Karpas-422 (cell line): ENCODE results near the gene CRIM1. TPM values are rescaled to one million over a fixed set of nuclear protein-coding genes. Genes with fewer than 3 reads are reported as not detected.
A peak's percentile ranks its signal among the peaks of the same experiment; 100 is the strongest.

Source experiments
- DNase-seq: peaks from one replicate; pipeline ENCODE4 v3.0.0-alpha.2; 2015
- H2AFZ ChIP-seq: fragments of 200-600 bp; sonication (generic); 2 replicates; pipeline ENCODE4 v1.6.1; 2014; ENCODE audit warnings: antibody characterized with exemption, low read length, mixed read lengths
- H3K27ac ChIP-seq: fragments of 200-600 bp; sonication (generic); 2 replicates; pipeline ENCODE4 v1.5.1; 2014; ENCODE audit warnings: mild to moderate bottlenecking, low read length, moderate library complexity
- H3K27me3 ChIP-seq: fragments of 200-600 bp; sonication (generic); 2 replicates; pipeline ENCODE4 v1.6.1; 2014; ENCODE audit warnings: low read length, mixed read lengths
- H3K36me3 ChIP-seq: fragments of 200-600 bp; sonication (generic); 2 replicates; pipeline ENCODE4 v1.6.1; 2014; ENCODE audit warnings: low read length, mixed read lengths; ENCODE audit not compliant: insufficient read depth
- H3K4me1 ChIP-seq: fragments of 200-600 bp; sonication (generic); 2 replicates; pipeline ENCODE4 v1.6.1; 2014; ENCODE audit warnings: mild to moderate bottlenecking, low read length, mixed read lengths
- H3K4me2 ChIP-seq: fragments of 200-600 bp; sonication (generic); 2 replicates; pipeline ENCODE4 v1.6.1; 2014; ENCODE audit warnings: low read length, low read depth, mild to moderate bottlenecking; ENCODE audit not compliant: poor library complexity, severe bottlenecking
- H3K4me3 ChIP-seq: fragments of 200-600 bp; sonication (generic); 2 replicates; pipeline ENCODE4 v1.5.1; 2014; ENCODE audit warnings: mild to moderate bottlenecking, antibody characterized with exemption, low read length, mixed read lengths
- H3K79me2 ChIP-seq: fragments of 200-600 bp; sonication (generic); 2 replicates; pipeline ENCODE4 v1.6.1; 2014; ENCODE audit warnings: mild to moderate bottlenecking, low read length, mixed read lengths
- H3K9ac ChIP-seq: fragments of 200-600 bp; sonication (generic); 2 replicates; pipeline ENCODE4 v1.6.0; 2014; ENCODE audit warnings: low read length
- H3K9me2 ChIP-seq: fragments of 200-600 bp; sonication (generic), shearing (Covaris generic); replicated peaks from 2 replicates; pipeline ENCODE4 v1.6.0; 2014; ENCODE audit warnings: mild to moderate bottlenecking, low read length, moderate library complexity; ENCODE audit not compliant: insufficient read depth
- H3K9me3 ChIP-seq: fragments of 300-700, 200-600 bp; sonication (generic); 2 replicates; pipeline ENCODE4 v1.6.1; 2014; ENCODE audit warnings: low read length, mixed read lengths
- H4K20me1 ChIP-seq: fragments of 200-600 bp; sonication (generic); 2 replicates; pipeline ENCODE4 v1.6.1; 2014; ENCODE audit warnings: mild to moderate bottlenecking, antibody characterized with exemption, low read length, low read depth; ENCODE audit not compliant: insufficient read depth
- total RNA-seq: library from RNA; depleted of rRNA; stranded (reverse); fragments of >200 nt; shearing (Covaris generic); gene quantifications from 2 replicates; pipeline ENCODE4 v1.2.3, GENCODE V29; 2014; ENCODE audit warnings: low replicate concordance

Gene CRIM1
- total RNA-seq, 1 experiment from 2014 or later: not detected

DNA sequence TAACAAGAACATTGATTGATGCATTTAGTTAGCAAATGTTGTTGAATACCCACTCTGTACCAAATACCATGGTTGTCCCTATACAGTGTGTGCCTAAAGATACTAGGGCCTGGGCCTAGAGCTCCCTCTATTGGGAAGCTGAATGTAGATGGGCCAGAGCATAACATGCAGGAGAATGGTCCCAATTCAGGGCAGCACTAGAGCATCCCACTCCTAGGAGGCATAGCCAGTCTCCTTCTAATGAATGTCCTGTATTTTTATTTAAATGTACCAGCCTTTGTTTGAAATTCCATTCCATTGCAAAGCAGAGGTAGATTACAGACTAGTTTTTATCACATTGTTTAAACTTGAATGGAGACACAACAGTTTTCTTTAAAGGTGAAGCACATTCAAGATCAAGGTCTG lies 151.8 kb downstream of the CRIM1 start:
- Histone ChIP-seq H3K79me2 (no peaks in the 10 kb centered on the region), H3K4me1 (no peaks in the 10 kb centered on the region), H2AFZ (no peak overlapping the region), H3K27ac (no peak overlapping the region), H3K36me3 (no peaks in the 10 kb centered on the region), H3K27me3 (no peaks in the 10 kb centered on the region), H4K20me1 (no peaks in the 10 kb centered on the region), H3K9me2 (no peaks in the 10 kb centered on the region), H3K9ac (no peak overlapping the region), H3K4me3 (no peak overlapping the region), H3K9me3 (no peaks in the 10 kb centered on the region), H3K4me2 (no peak overlapping the region)
- DNase-seq: peak; percentile 74

- H3K9me3 ChIP-seq: no peaks in the 10 kb centered on the region
- no peak overlapping the region for H3K9ac ChIP-seq
- H3K4me2 ChIP-seq: no peak overlapping the region
- no peaks in the 10 kb centered on the region for H3K9me2 ChIP-seq
- no peaks in the 10 kb centered on the region for H3K79me2 ChIP-seq
- H3K27me3 ChIP-seq: no peaks in the 10 kb centered on the region
- DNase-seq: no peak
- no peaks in the 10 kb centered on the region for H3K36me3 ChIP-seq
- H2AFZ ChIP-seq: no peak overlapping the region
- H4K20me1 ChIP-seq: no peaks in the 10 kb centered on the region
- H3K4me3 ChIP-seq: no peak overlapping the region
- no peak overlapping the region for H3K27ac ChIP-seq
- no peaks in the 10 kb centered on the region for H3K4me1 ChIP-seq
These were observed 153.5 kb downstream of the CRIM1 start for GRCh38 chr2:36509075-36509474.

DNA sequence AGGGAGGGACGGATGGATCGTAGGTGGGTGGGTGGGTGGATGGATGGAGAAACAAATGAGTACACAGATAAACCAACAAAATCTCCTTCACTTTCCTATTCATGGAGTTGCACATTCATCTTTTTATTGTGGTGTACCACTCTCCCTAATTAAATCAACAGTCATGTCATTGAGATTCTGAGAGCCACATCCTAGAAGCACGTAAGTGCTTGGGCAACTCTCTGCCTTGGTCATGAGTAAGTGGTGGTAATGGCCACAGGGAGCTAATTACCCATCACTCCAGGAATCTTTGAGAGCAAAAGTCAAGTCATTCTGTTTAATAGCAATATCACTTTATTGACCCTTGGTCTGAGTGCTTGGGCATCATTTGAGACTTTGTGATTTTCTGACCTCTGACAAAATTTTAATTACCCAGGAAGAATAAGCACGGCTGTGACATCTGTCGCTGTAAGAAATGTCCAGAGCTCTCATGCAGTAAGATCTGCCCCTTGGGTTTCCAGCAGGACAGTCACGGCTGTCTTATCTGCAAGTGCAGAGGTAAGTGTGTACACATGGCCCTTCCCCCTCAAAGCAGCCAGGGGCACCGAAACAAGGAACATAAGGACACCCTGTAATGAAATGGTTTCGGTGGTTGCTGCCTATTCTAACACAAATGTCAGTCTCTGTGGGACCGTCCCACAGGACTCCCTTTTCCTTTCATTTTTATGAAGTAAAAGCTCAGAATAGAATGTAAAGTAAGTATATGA lies 156.5 kb downstream of the CRIM1 start:
- H3K9ac ChIP-seq: no peak overlapping the region
- no peak overlapping the region for H3K27ac ChIP-seq
- no peaks in the 10 kb centered on the region for H3K27me3 ChIP-seq
- DNase-seq: no peak
- no peaks in the 10 kb centered on the region for H4K20me1 ChIP-seq
- no peak overlapping the region for H2AFZ ChIP-seq
- no peaks in the 10 kb centered on the region for H3K9me2 ChIP-seq
- no peaks in the 10 kb centered on the region for H3K4me1 ChIP-seq
- H3K4me2 ChIP-seq: no peak overlapping the region
- H3K9me3 ChIP-seq: no peaks in the 10 kb centered on the region
- no peaks in the 10 kb centered on the region for H3K36me3 ChIP-seq
- no peak overlapping the region for H3K4me3 ChIP-seq
- no peaks in the 10 kb centered on the region for H3K79me2 ChIP-seq

DNA sequence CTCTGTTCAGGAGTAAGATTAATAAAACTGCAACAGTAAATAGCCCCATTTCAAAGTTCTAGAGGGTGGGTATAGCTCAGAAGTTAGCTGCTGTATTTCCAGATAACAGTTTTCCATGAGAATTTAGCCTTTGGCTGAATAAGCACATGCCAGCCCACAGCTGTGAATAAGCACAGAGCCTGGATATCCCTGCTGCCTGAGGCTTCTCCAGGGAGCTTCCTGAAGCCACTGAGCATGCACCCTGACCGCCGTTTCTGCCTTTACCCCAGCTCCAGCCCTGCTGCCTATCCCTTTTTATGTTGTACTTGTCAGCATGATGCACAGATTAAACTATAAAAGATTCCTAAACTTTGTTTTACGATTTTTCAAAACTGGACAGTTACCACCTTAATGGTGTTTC lies 157.1 kb downstream of the CRIM1 start:
- Histone ChIP-seq H3K36me3 (no peaks in the 10 kb centered on the region), H4K20me1 (no peaks in the 10 kb centered on the region), H3K4me1 (no peaks in the 10 kb centered on the region), H2AFZ (no peak overlapping the region), H3K27ac (no peak overlapping the region), H3K9ac (no peak overlapping the region), H3K9me3 (no peaks in the 10 kb centered on the region), H3K79me2 (no peaks in the 10 kb centered on the region), H3K27me3 (no peaks in the 10 kb centered on the region), H3K9me2 (no peaks in the 10 kb centered on the region), H3K4me3 (no peak overlapping the region), H3K4me2 (no peak overlapping the region)
- DNase-seq: no peak

DNA sequence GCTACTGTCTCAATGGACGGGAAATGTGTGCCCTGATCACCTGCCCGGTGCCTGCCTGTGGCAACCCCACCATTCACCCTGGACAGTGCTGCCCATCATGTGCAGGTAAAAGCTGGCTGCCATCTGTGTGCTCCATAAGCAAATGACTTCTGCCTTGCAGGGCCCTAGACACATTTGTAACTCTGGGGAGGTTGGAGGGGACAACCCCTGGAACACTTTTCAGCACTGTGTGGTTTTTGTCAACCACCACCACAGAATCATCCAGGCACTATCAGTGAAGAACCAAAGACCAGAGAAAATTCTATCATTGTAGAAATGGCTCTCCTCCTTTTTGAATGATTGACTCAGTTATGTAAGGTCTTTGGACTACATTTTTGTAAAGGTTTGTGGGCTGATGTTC lies 158.1 kb downstream of the CRIM1 start:
- Histone ChIP-seq H3K9ac (no peak overlapping the region), H3K79me2 (no peaks in the 10 kb centered on the region), H3K9me2 (no peaks in the 10 kb centered on the region), H3K9me3 (no peaks in the 10 kb centered on the region), H3K4me1 (no peaks in the 10 kb centered on the region), H3K36me3 (no peaks in the 10 kb centered on the region), H3K4me3 (no peak overlapping the region), H4K20me1 (no peaks in the 10 kb centered on the region), H2AFZ (no peak overlapping the region), H3K4me2 (no peak overlapping the region), H3K27ac (no peak overlapping the region), H3K27me3 (no peaks in the 10 kb centered on the region)
- no peak for DNase-seq

DNA sequence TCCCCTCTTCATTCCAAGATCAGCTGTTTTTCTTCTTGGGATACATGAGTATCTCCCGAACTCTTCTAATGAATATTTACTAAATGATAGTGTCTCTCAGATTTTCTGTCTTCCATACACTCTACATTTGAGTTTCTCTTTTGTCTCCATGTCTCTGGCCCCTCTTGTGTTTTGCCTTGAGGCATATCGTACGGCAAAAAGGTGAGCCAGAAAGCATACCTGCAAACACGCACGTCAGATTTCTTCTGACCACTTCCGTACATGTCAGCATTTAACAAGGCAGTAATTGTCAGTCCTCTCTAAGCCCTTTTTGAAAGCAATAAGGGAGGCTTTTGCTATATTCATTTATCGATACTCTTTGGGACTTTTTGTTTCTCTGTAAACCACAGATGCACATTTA lies 160.0 kb downstream of the CRIM1 start:
- DNase-seq: no peak
- H3K36me3 ChIP-seq: no peaks in the 10 kb centered on the region

DNA sequence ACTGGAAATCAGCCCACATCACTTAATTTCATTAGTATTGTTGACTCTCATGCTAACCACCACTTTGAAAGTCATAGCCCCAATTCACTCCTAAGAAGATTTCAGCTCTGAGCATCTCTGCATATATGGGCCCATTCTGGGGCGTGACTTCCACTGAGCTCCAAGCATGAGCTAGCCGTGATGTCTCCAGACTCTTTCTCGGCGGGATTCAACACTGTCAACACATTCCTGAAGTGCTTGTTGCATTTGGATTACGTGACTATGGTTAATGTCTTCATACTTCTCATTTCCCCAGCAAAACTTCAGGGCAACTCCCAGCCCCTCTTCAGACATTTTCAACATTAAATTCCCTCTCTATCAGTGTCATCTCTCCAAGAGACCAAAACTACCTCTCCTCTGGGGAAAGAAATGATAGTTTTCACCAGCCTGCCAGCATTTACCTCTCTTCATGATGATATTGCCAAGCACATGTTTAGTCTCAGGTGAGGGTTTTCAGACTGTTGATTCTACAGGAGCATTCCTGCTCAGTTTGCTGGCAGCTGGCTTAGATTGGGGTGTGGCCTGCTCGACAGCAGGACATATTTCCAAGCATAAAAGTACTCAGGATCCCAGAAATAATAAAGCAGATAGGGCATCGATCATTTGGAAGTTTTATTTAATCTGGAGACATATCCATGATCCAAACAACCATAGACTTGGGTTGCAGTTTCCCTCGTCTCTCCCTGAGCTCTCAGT lies 160.7 kb downstream of the CRIM1 start:
- Histone ChIP-seq H3K4me2 (no peak overlapping the region), H3K36me3 (no peaks in the 10 kb centered on the region), H3K79me2 (no peaks in the 10 kb centered on the region), H3K4me1 (no peaks in the 10 kb centered on the region), H3K9ac (no peak overlapping the region), H3K27me3 (no peaks in the 10 kb centered on the region), H4K20me1 (no peaks in the 10 kb centered on the region), H3K4me3 (no peak overlapping the region), H3K27ac (no peak overlapping the region), H2AFZ (no peak overlapping the region), H3K9me3 (no peaks in the 10 kb centered on the region), H3K9me2 (no peaks in the 10 kb centered on the region)
- no peak for DNase-seq

More for the DNA sequence above, 160.0 kb downstream of the CRIM1 start:
- Histone ChIP-seq H3K27me3 (no peaks in the 10 kb centered on the region), H3K9me2 (no peaks in the 10 kb centered on the region), H3K79me2 (no peaks in the 10 kb centered on the region), H3K9ac (no peak overlapping the region), H3K4me2 (no peak overlapping the region), H3K4me3 (no peak overlapping the region), H3K9me3 (no peaks in the 10 kb centered on the region), H2AFZ (no peak overlapping the region), H3K27ac (no peak overlapping the region), H4K20me1 (no peaks in the 10 kb centered on the region), H3K4me1 (no peaks in the 10 kb centered on the region)

GRCh38 chr2:36520431-36520830 lies 164.9 kb downstream of the CRIM1 start:
- Histone ChIP-seq H3K36me3 (no peaks in the 10 kb centered on the region), H3K79me2 (no peaks in the 10 kb centered on the region), H4K20me1 (no peaks in the 10 kb centered on the region), H3K4me2 (no peak overlapping the region), H3K4me1 (no peaks in the 10 kb centered on the region), H3K27ac (no peak overlapping the region), H3K27me3 (no peaks in the 10 kb centered on the region), H3K4me3 (no peak overlapping the region), H2AFZ (no peak overlapping the region), H3K9me3 (no peaks in the 10 kb centered on the region), H3K9me2 (no peaks in the 10 kb centered on the region), H3K9ac (no peak overlapping the region)
- no peak for DNase-seq
